Thoracic aorta (tissue), 2 donors: ENCODE data around the gene TRIM62. TPM values are rescaled to one million over a fixed set of nuclear protein-coding genes. Genes with fewer than 3 reads are reported as not detected.

ENCODE experiments used
- ATAC-seq: fragments of 150-250 bp; one replicate; pipeline ENCODE4 v1.8.0; 2017; ENCODE audit warnings: low read depth; ENCODE audit not compliant: insufficient number of reproducible peaks, low FRiP score
- DNase-seq: peaks from one replicate; pipeline ENCODE4 v3.0.0-alpha.2; 2020; ENCODE audit warnings: low spot score
- H3K27ac ChIP-seq, 2 donors: fragments of 200-600 bp; sonication (generic); 1 replicate in 1 of 2; 2 replicates in 1 of 2; pipeline ENCODE4 v1.5.1; 2016; ENCODE audit warnings: mild to moderate bottlenecking in 2 of 2, moderate library complexity in 2 of 2
- H3K27me3 ChIP-seq: fragments of 200-600 bp; sonication (generic); replicated peaks from 2 replicates; pipeline ENCODE4 v1.6.0; 2016; ENCODE audit warnings: mild to moderate bottlenecking; ENCODE audit not compliant: insufficient read depth
- H3K36me3 ChIP-seq: fragments of 200-600 bp; sonication (generic); one replicate; pipeline ENCODE4 v1.5.1; 2016
- H3K4me1 ChIP-seq, 2 donors: fragments of 200-600 bp; sonication (generic); 1 replicate in 1 of 2; 2 replicates in 1 of 2; pipeline versions ENCODE4 v1.5.1 to v1.6.0; 2016; ENCODE audit warnings: low read depth in 2 of 2, mild to moderate bottlenecking in 1 of 2; ENCODE audit not compliant: control insufficient read depth in 1 of 2
- H3K4me3 ChIP-seq: fragments of 200-600 bp; sonication (generic); 2 replicates; pipeline ENCODE4 v1.5.1; 2016; ENCODE audit warnings: mild to moderate bottlenecking
- H3K9me3 ChIP-seq: fragments of 200-600 bp; sonication (generic); 2 replicates; pipeline ENCODE4 v1.5.1; 2016
- CTCF ChIP-seq: fragments of 200-600 bp; sonication (generic); IDR thresholded peaks from one replicate; pipeline ENCODE4 v1.5.1; 2019; ENCODE audit warnings: antibody characterized with exemption
- total RNA-seq, 2 donors: library from RNA; depleted of rRNA; stranded (reverse); fragments of >200 nt; gene quantifications; one replicate each; pipeline versions ENCODE4 v1.1.0 to v1.2.3, GENCODE V29; 2016

TRIM62 gene
- total RNA-seq, 2 donors from 2014 or later: 13.0 to 14.0 TPM

GRCh38 chr1:33133478-33134105 is 48.3 kb downstream of the TRIM62 start:
- no peak for ATAC-seq
- H3K4me1 ChIP-seq: no peaks in the 10 kb centered on the region
- H3K4me3 ChIP-seq: no peak overlapping the region
- no peaks in the 10 kb centered on the region for H3K36me3 ChIP-seq
- no peak for DNase-seq
- H3K9me3 ChIP-seq: no peaks in the 10 kb centered on the region
- H3K27ac ChIP-seq: no peak overlapping the region
- no peaks in the 10 kb centered on the region for H3K27me3 ChIP-seq
- TF ChIP-seq CTCF: no peak

GRCh38 chr1:33132549-33132948 is 49.3 kb downstream of the TRIM62 start:
- Histone ChIP-seq H3K4me3 (no peak overlapping the region), H3K27me3 (no peaks in the 10 kb centered on the region), H3K4me1 (peaks cover 3 to 8% of the 10 kb centered on the region in 2 donors), H3K27ac (no peak overlapping the region), H3K36me3 (no peaks in the 10 kb centered on the region), H3K9me3 (no peaks in the 10 kb centered on the region)
- ATAC-seq (no peak), DNase-seq (no peak)
- TF ChIP-seq CTCF: no peak

GRCh38 chr1:33131191-33131590 is 50.7 kb downstream of the TRIM62 start:
- DNase-seq: no peak
- Histone ChIP-seq H3K27me3 (no peaks in the 10 kb centered on the region), H3K36me3 (no peaks in the 10 kb centered on the region), H3K4me3 (no peak overlapping the region), H3K27ac (no peak overlapping the region), H3K4me1 (peaks cover 7 to 15% of the 10 kb centered on the region in 2 donors), H3K9me3 (no peaks in the 10 kb centered on the region)
- TF ChIP-seq CTCF: no peak
- ATAC-seq: no peak

GRCh38 chr1:33130297-33130696 is 51.5 kb downstream of the TRIM62 start:
- H3K27me3 ChIP-seq: no peaks in the 10 kb centered on the region
- DNase-seq: no peak
- ATAC-seq: no peak
- H3K27ac ChIP-seq: no peak overlapping the region
- H3K36me3 ChIP-seq: no peaks in the 10 kb centered on the region
- TF ChIP-seq CTCF: no peak
- no peaks in the 10 kb centered on the region for H3K9me3 ChIP-seq
- peaks cover 13 to 17% of the 10 kb centered on the region in 2 donors for H3K4me1 ChIP-seq
- no peak overlapping the region for H3K4me3 ChIP-seq

- no peaks in the 10 kb centered on the region for H3K36me3 ChIP-seq
- no peak overlapping the region for H3K27ac ChIP-seq
- peaks cover 13 to 17% of the 10 kb centered on the region in 2 donors for H3K4me1 ChIP-seq
- no peaks in the 10 kb centered on the region for H3K27me3 ChIP-seq
- ATAC-seq: no peak
- H3K9me3 ChIP-seq: no peaks in the 10 kb centered on the region
- no peak for DNase-seq
- no peak overlapping the region for H3K4me3 ChIP-seq
- no peak for TF ChIP-seq CTCF
Observed at GRCh38 chr1:33128781-33129180, 53.1 kb downstream of the TRIM62 start.
